ENCODE data around the gene ARL6IP5.

Gene ARL6IP5

DNA sequence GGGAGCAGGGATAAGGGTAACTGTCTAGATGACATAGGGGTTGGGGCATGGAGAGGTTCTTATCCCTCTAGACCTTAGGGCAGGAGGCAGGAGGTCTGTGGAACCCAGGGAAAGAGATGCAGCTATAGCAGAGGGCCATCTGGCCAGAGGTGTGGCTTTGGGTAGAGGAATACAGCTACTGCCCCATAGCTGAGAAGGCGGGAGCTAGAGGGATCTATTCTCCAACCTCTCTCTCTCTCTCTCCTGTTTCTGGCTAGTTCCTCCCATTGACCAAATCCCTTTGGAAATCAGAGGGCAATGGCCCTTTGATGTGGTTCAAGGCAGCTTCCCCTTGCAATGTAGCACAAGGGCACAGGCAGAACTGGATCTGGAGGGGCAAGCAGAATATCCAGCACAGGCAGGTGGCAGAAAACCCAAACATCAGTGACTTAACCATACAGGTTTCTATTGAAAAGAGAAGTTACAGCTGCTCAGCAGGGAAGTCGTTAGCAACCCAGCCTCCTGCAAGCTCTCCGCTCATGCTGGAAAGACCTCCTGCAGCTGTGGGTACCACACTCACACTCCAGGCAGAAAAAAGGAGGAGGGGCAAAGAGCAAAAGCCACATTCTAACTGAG is 60.0 kb downstream of the ARL6IP5 start:
- DNase-seq (ENCODE audit: insufficient read length, low spot score) = no peak
- FAIRE-seq = no peak

DNA sequence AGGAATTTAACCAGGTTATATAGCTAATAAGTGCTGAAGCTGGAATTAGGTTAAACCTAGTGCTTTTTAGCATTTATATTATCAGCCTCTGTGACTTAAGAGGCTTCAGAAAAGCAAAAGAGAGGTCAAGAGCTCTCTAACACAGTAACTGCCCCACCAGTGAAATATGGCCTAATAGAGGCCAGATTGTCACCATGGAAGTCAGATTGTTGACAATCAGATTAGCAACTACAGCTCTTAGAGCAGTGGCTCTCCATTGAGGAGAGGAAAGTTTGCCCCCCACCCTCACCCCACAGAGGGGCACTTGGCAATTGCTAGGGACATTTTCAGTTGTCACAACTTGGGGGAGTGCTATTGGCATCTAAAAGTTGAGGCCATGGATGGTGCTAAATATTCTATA is 61.0 kb downstream of the ARL6IP5 start:
- no peak for FAIRE-seq
- no peak for DNase-seq (ENCODE audit: insufficient read length, low spot score)

DNA sequence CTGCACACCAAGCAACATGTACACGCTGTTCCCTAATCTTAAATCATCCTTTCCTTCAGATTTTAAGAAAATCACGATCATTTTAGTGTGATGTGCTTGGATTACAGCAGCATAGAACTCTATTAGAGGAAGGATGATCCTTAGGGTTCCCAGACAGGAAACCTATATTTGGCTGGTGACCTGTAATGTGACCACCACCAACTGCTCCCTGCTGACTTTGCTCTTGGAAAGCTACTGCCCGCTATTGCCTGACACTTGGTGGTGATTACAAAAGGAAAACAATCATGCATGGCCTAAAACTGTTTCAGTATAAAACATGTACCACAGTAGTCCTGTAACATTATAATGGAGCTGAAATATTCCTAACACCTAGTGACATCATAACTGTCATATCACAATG is 64.8 kb downstream of the ARL6IP5 start:
- no peak for FAIRE-seq

More for the DNA sequence above, 64.8 kb downstream of the ARL6IP5 start:
- DNase-seq (ENCODE audit: insufficient read length, low spot score) = no peak
